ENCODE measurements around the gene SLC41A3. TPM values are rescaled to one million over a fixed set of nuclear protein-coding genes. Genes with fewer than 3 reads are reported as not detected.

SLC41A3 gene
- total and polyA plus RNA-seq, 10 of the 15 experiments (the other 5 are each of a cell fraction or from before 2014, with no cell fraction given), result 8.3 to 29.5 (median 16.7) TPM

GRCh38 chr3:126130081-126130855 is 46.3 kb upstream of the SLC41A3 start:
- intact Hi-C loops (cut with micrococcal nuclease; ENCODE audit: unreplicated experiment), result loop anchor here (10.0 kb wide), 1 partner anchor 1415 kb away; no protein-coding TSS in a partner anchor
- no peak for ATAC-seq
- no peak for DNase-seq (ENCODE audit: low read depth, low spot score)
- H3K4me2 ChIP-seq (ENCODE audit: control insufficient read depth, insufficient read depth), result no peak overlapping the region
- H2AFZ ChIP-seq (ENCODE audit: control insufficient read depth, low read depth, low read length), result no peak overlapping the region
- POLR2A ChIA-PET, result no interaction called here
- no peaks in the 10 kb centered on the region for H4K20me1 ChIP-seq (ENCODE audit: control insufficient read depth, insufficient read depth)
- RAD21 ChIA-PET (ENCODE audit: unreplicated experiment), result no interaction called here
- SMC1A ChIA-PET (ENCODE audit: uncharacterized antibody, unreplicated experiment), result interaction anchor here (0.7 kb wide), 1 partner anchor 56 kb away, joined by 3 read pairs; no protein-coding TSS in a partner anchor
- no peak overlapping the region for H3K9ac ChIP-seq (ENCODE audit: control insufficient read depth, insufficient read depth, low read length)
- no peak overlapping the region for H3K27ac ChIP-seq (ENCODE audit: control insufficient read depth, insufficient read depth)
- H3K4me3 ChIP-seq, result no peak overlapping the region
- H3K4me1 ChIP-seq (ENCODE audit: control insufficient read depth, insufficient read depth, low read length), result no peaks in the 10 kb centered on the region
- no peaks in the 10 kb centered on the region for H3K36me3 ChIP-seq (ENCODE audit: control insufficient read depth in 2 of 2, insufficient read depth in 2 of 2, low read length in 1 of 2)
- peaks cover 0 to 2% of the 10 kb centered on the region in 2 experiments; a peak in 1 of 4 replicates for H3K27me3 ChIP-seq (replicated peaks in 1 of 2; ENCODE audit: control insufficient read depth in 2 of 2, insufficient read depth in 2 of 2, low read length in 1 of 2)
- no peaks in the 10 kb centered on the region for H3K79me2 ChIP-seq (ENCODE audit: control insufficient read depth, insufficient read depth, low read length)
- in situ Hi-C loops (cut with MboI), result loop anchor here (10.0 kb wide), 1 partner anchor 265 kb away; the partner anchor contains the start of gene CFAP100
- no peak for FAIRE-seq
- no peaks in the 10 kb centered on the region for H3K9me3 ChIP-seq (replicated peaks; ENCODE audit: control insufficient read depth, insufficient read depth, low read length)
- CTCF ChIA-PET, result no interaction called here
- TF ChIP-seq NBN (IDR thresholded peaks at IDR 0.05), result no peak
- TF ChIP-seq MLLT1 (IDR thresholded peaks at IDR 0.05), result no peak
- TF ChIP-seq RAD51 (IDR thresholded peaks at IDR 0.05), result no peak
- no peak for TF ChIP-seq EED (IDR thresholded peaks at IDR 0.05; ENCODE audit: low read depth)
- TF ChIP-seq, protein P1, sequence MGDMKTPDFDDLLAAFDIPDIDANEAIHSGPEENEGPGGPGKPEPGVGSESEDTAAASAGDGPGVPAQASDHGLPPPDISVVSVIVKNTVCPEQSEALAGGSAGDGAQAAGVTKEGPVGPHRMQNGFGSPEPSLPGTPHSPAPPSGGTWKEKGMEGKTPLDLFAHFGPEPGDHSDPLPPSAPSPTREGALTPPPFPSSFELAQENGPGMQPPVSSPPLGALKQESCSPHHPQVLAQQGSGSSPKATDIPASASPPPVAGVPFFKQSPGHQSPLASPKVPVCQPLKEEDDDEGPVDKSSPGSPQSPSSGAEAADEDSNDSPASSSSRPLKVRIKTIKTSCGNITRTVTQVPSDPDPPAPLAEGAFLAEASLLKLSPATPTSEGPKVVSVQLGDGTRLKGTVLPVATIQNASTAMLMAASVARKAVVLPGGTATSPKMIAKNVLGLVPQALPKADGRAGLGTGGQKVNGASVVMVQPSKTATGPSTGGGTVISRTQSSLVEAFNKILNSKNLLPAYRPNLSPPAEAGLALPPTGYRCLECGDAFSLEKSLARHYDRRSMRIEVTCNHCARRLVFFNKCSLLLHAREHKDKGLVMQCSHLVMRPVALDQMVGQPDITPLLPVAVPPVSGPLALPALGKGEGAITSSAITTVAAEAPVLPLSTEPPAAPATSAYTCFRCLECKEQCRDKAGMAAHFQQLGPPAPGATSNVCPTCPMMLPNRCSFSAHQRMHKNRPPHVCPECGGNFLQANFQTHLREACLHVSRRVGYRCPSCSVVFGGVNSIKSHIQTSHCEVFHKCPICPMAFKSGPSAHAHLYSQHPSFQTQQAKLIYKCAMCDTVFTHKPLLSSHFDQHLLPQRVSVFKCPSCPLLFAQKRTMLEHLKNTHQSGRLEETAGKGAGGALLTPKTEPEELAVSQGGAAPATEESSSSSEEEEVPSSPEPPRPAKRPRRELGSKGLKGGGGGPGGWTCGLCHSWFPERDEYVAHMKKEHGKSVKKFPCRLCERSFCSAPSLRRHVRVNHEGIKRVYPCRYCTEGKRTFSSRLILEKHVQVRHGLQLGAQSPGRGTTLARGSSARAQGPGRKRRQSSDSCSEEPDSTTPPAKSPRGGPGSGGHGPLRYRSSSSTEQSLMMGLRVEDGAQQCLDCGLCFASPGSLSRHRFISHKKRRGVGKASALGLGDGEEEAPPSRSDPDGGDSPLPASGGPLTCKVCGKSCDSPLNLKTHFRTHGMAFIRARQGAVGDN (IDR thresholded peaks at IDR 0.05), result no peak
- no peak for TF ChIP-seq WRNIP1 (IDR thresholded peaks at IDR 0.05; ENCODE audit: borderline replicate concordance, low read depth, low read length)
- WGBS (ENCODE audit: insufficient coverage, insufficient replicate concordance, low lambda C conversion rate, missing lambda C conversion rate), result 41% methylated on average over 15 of the region's 15 CpGs
- BruUV-seq (replicated peaks), result no TSS peak
